CD4-positive, alpha-beta memory T cell (primary cell): ENCODE results near the gene ASIC5. TPM values are rescaled to one million over a fixed set of nuclear protein-coding genes. Genes with fewer than 3 reads are reported as not detected.
"Not testable (repeated sequence)": the region's sequence is repeated elsewhere in the genome, so short reads cannot be mapped to it uniquely, and the experiment has no call there.

Experiments
- CTCF ChIA-PET: fragments of 350-600 bp; sonication (Branson Sonifier 250); formaldehyde crosslinking; loops from one replicate; lab custom pipeline; 2021; ENCODE audit warnings: inconsistent platforms; ENCODE audit not compliant: partially characterized antibody; lab: Charles Lee
- POLR2A ChIA-PET: fragments of 350-600 bp; sonication (Branson Sonifier 250); formaldehyde crosslinking; loops from one replicate; lab custom pipeline; 2021; ENCODE audit not compliant: partially characterized antibody; lab: Charles Lee
- DNase-seq, 5 donors: peaks; one replicate each; pipeline versions ENCODE4 v3.0.0 to v3.0.0-alpha.2; 2020 to 2022; ENCODE audit warnings: mixed read lengths in 1 of 5
- H3K27ac ChIP-seq: one replicate; pipeline ENCODE4 v1.7.0; 2013; ENCODE audit warnings: low read depth, low read length
- H3K27me3 ChIP-seq: 2 replicates; pipeline ENCODE4 v1.7.0; 2013; ENCODE audit warnings: mild to moderate bottlenecking, low read length, moderate library complexity; ENCODE audit not compliant: insufficient read depth
- H3K36me3 ChIP-seq: 2 replicates; pipeline ENCODE4 v1.7.0; 2013; ENCODE audit warnings: mild to moderate bottlenecking, low read length, moderate library complexity; ENCODE audit not compliant: insufficient read depth
- H3K4me1 ChIP-seq: 2 replicates; pipeline ENCODE4 v1.7.0; 2013; ENCODE audit warnings: mild to moderate bottlenecking, low read length, moderate library complexity; ENCODE audit not compliant: insufficient read depth
- H3K4me3 ChIP-seq, 2 donors: one replicate each; pipeline ENCODE4 v1.7.0; 2013; ENCODE audit warnings: low read length in 2 of 2, mild to moderate bottlenecking in 1 of 2
- H3K9me3 ChIP-seq, 2 donors: one replicate each; pipeline ENCODE4 v1.7.0; 2013; ENCODE audit warnings: low read length in 2 of 2, control low read depth in 1 of 2; ENCODE audit not compliant: control insufficient read depth in 1 of 2
- H3K27ac Mint-ChIP-seq, 7 donors: one replicate each; pipeline ENCODE4 v1.8.0; 2020 to 2021; ENCODE audit warnings: mixed read lengths in 7 of 7, mild to moderate bottlenecking in 6 of 7, inconsistent platforms in 3 of 7, moderate library complexity in 3 of 7
- H3K27me3 Mint-ChIP-seq, 2 donors: one replicate each; pipeline ENCODE4 v1.8.0; 2020 to 2021; ENCODE audit warnings: mixed read lengths in 2 of 2
- H3K36me3 Mint-ChIP-seq, 2 donors: one replicate each; pipeline ENCODE4 v1.8.0; 2020 to 2021; ENCODE audit warnings: mixed read lengths in 2 of 2, inconsistent platforms in 1 of 2, mild to moderate bottlenecking in 1 of 2
- H3K4me1 Mint-ChIP-seq, 4 donors: one replicate each; pipeline ENCODE4 v1.8.0; 2020 to 2021; ENCODE audit warnings: mixed read lengths in 4 of 4, mild to moderate bottlenecking in 1 of 4
- H3K4me3 Mint-ChIP-seq, 8 donors: one replicate each; pipeline ENCODE4 v1.8.0; 2020 to 2021; ENCODE audit warnings: mixed read lengths in 8 of 8, mild to moderate bottlenecking in 7 of 8, moderate library complexity in 6 of 8, inconsistent platforms in 3 of 8
- H3K9me3 Mint-ChIP-seq, 8 donors: one replicate each; pipeline ENCODE4 v1.8.0; 2020 to 2021; ENCODE audit warnings: mixed read lengths in 8 of 8, mild to moderate bottlenecking in 5 of 8, inconsistent platforms in 3 of 8, moderate library complexity in 1 of 8
- intact Hi-C: fragments of 100-400 bp; cut with micrococcal nuclease; formaldehyde crosslinking; loops from one replicate; pipeline ENCODE4 v1.15.1; 2023
- polyA plus RNA-seq, 2 donors: library from polyadenylated mRNA; unstranded; fragments of 300-500 nt; fragmentation: Illumina TruSeq; gene quantifications; one replicate each; pipeline ENCODE4 v1.2.3, GENCODE V29; 2021
- total RNA-seq, 2 experiments: library from RNA; stranded (reverse); gene quantifications; one replicate each; pipeline ENCODE4 v1.2.3, GENCODE V29; 2021

Gene ASIC5
- total and polyA plus RNA-seq, 4 experiments from 2014 or later, result not detected

- H3K27ac Mint-ChIP-seq, result no peak overlapping the region
- no peaks in the 10 kb centered on the region for H3K27me3 ChIP-seq
- intact Hi-C loops, result no loop called here
- no peak overlapping the region for H3K4me3 Mint-ChIP-seq
- H3K36me3 Mint-ChIP-seq, result no peaks in the 10 kb centered on the region
- POLR2A ChIA-PET, result no interaction called here
- no peaks in the 10 kb centered on the region for H3K4me1 Mint-ChIP-seq
- DNase-seq, result no peak
- H3K27me3 Mint-ChIP-seq, result peaks cover 2% of the 10 kb centered on the region in 2 donors
- CTCF ChIA-PET, result no interaction called here
- no peaks in the 10 kb centered on the region for H3K4me1 ChIP-seq
- H3K36me3 ChIP-seq, result no peaks in the 10 kb centered on the region
- no peak overlapping the region for H3K27ac ChIP-seq
- no peaks in the 10 kb centered on the region for H3K9me3 ChIP-seq
- no peak overlapping the region for H3K4me3 ChIP-seq
- H3K9me3 Mint-ChIP-seq, result no peaks in the 10 kb centered on the region
Measured at GRCh38 chr4:155906554-155907247, 40.6 kb upstream of the ASIC5 start.

- ChIA-PET POLR2A (no interaction called here), CTCF (no interaction called here)
- H3K27ac ChIP-seq, result no peak overlapping the region
- intact Hi-C loops, result no loop called here
- H3K9me3 Mint-ChIP-seq, result no peaks in the 10 kb centered on the region
- H3K36me3 Mint-ChIP-seq, result no peaks in the 10 kb centered on the region
- H3K4me3 Mint-ChIP-seq, result no peak overlapping the region
- H3K36me3 ChIP-seq, result no peaks in the 10 kb centered on the region
- H3K27me3 Mint-ChIP-seq, result peaks cover 0 to 2% of the 10 kb centered on the region in 2 donors
- no peaks in the 10 kb centered on the region for H3K4me1 ChIP-seq
- H3K27me3 ChIP-seq, result no peaks in the 10 kb centered on the region
- no peaks in the 10 kb centered on the region for H3K9me3 ChIP-seq
- no peak overlapping the region for H3K27ac Mint-ChIP-seq
- DNase-seq, result no peak
- no peak overlapping the region for H3K4me3 ChIP-seq
- no peaks in the 10 kb centered on the region for H3K4me1 Mint-ChIP-seq
Measured at GRCh38 chr4:155904331-155904730, 38.3 kb upstream of the ASIC5 start.

- Mint-ChIP-seq H3K4me3 (no peak within 1 kb of the TSS), H3K27ac (no peak within 1 kb of the TSS), H3K9me3 (peaks cover 0 to 4% (median under 1%) of the 10 kb centered on the region in 8 donors), H3K36me3 (no peaks in the 10 kb centered on the region), H3K4me1 (no peaks in the 10 kb centered on the region), H3K27me3 (peaks cover 0 to 2% of the 10 kb centered on the region in 2 donors)
- intact Hi-C loops, result no loop called here
- Histone ChIP-seq H3K4me3 (no peak within 1 kb of the TSS), H3K27ac (no peak within 1 kb of the TSS), H3K4me1 (no peaks in the 10 kb centered on the region), H3K9me3 (no peaks in the 10 kb centered on the region), H3K36me3 (no peaks in the 10 kb centered on the region), H3K27me3 (no peaks in the 10 kb centered on the region)
- DNase-seq, result no peak
- ChIA-PET CTCF (no interaction called here), POLR2A (no interaction called here)
Measured at GRCh38 chr4:155903453-155903852, 37.4 kb upstream of the ASIC5 start, which contains the start of gene TDO2. Gene TDO2 (plus strand): TSS chr4:155903696. CDS start chr4:155903759, 63 bp downstream.

- Mint-ChIP-seq H3K4me3 (no peak overlapping the region), H3K9me3 (peaks cover 0 to 16% (median 12%) of the 10 kb centered on the region in 8 donors), H3K36me3 (no peaks in the 10 kb centered on the region), H3K4me1 (no peaks in the 10 kb centered on the region), H3K27me3 (no peaks in the 10 kb centered on the region), H3K27ac (no peak overlapping the region)
- H3K36me3 ChIP-seq, result no peaks in the 10 kb centered on the region
- POLR2A ChIA-PET, result no interaction called here
- no peak overlapping the region for H3K27ac ChIP-seq
- intact Hi-C loops, result no loop called here
- no peaks in the 10 kb centered on the region for H3K9me3 ChIP-seq
- DNase-seq, result no peak
- H3K4me3 ChIP-seq, result no peak overlapping the region
- no peaks in the 10 kb centered on the region for H3K4me1 ChIP-seq
- no peaks in the 10 kb centered on the region for H3K27me3 ChIP-seq
- CTCF ChIA-PET, result no interaction called here
Measured at GRCh38 chr4:155901013-155901412, 34.9 kb upstream of the ASIC5 start.

- Mint-ChIP-seq H3K27me3 (no peaks in the 10 kb centered on the region), H3K9me3 (peaks cover 0 to 18% (median 12%) of the 10 kb centered on the region in 8 donors), H3K4me3 (no peak overlapping the region), H3K27ac (no peak overlapping the region), H3K36me3 (no peaks in the 10 kb centered on the region), H3K4me1 (no peaks in the 10 kb centered on the region)
- Histone ChIP-seq H3K4me3 (no peak overlapping the region), H3K4me1 (no peaks in the 10 kb centered on the region), H3K9me3 (no peaks in the 10 kb centered on the region), H3K27ac (no peak overlapping the region), H3K27me3 (no peaks in the 10 kb centered on the region), H3K36me3 (no peaks in the 10 kb centered on the region)
- DNase-seq, result no peak
- ChIA-PET CTCF (no interaction called here), POLR2A (no interaction called here)
- intact Hi-C loops, result no loop called here
Measured at GRCh38 chr4:155900381-155900780, 34.3 kb upstream of the ASIC5 start.

- Mint-ChIP-seq H3K27me3 (no peaks in the 10 kb centered on the region), H3K27ac (no peak overlapping the region), H3K36me3 (no peaks in the 10 kb centered on the region), H3K9me3 (peaks cover 0 to 21% (median 12%) of the 10 kb centered on the region in 8 donors), H3K4me1 (no peaks in the 10 kb centered on the region), H3K4me3 (no peak overlapping the region)
- POLR2A ChIA-PET, result no interaction called here
- Histone ChIP-seq H3K9me3 (no peaks in the 10 kb centered on the region), H3K4me3 (no peak overlapping the region), H3K27me3 (no peaks in the 10 kb centered on the region), H3K36me3 (no peaks in the 10 kb centered on the region), H3K27ac (no peak overlapping the region), H3K4me1 (no peaks in the 10 kb centered on the region)
- CTCF ChIA-PET, result no interaction called here
- intact Hi-C loops, result no loop called here
- no peak for DNase-seq
Measured at GRCh38 chr4:155899891-155900290, 33.8 kb upstream of the ASIC5 start.

GRCh38 chr4:155898371-155898770, 32.3 kb upstream of the ASIC5 start:
- H3K36me3 ChIP-seq, H3K27ac Mint-ChIP-seq, H3K27ac ChIP-seq, H3K27me3 ChIP-seq, H3K36me3 Mint-ChIP-seq, H3K4me1 Mint-ChIP-seq, DNase-seq, H3K4me1 ChIP-seq, CTCF ChIA-PET, H3K4me3 Mint-ChIP-seq, H3K27me3 Mint-ChIP-seq, POLR2A ChIA-PET, H3K9me3 ChIP-seq, H3K4me3 ChIP-seq, intact Hi-C loops: not testable (repeated sequence)
- H3K9me3 Mint-ChIP-seq, result peaks cover 0 to 21% (median 12%) of the 10 kb centered on the region in 8 donors
